TTC549 (cell line): ENCODE measurements around the gene SPDYE2B.
"Not testable (repeated sequence)": the region's sequence is repeated elsewhere in the genome, so short reads cannot be mapped to it uniquely, and the experiment has no call there.

Experiments
- FAIRE-seq: peaks from 2 replicates; lab custom pipeline; 2012; peaks lifted over from hg19 to GRCh38; lab: Jason Lieb, UNC

The SPDYE2B gene, protein sequence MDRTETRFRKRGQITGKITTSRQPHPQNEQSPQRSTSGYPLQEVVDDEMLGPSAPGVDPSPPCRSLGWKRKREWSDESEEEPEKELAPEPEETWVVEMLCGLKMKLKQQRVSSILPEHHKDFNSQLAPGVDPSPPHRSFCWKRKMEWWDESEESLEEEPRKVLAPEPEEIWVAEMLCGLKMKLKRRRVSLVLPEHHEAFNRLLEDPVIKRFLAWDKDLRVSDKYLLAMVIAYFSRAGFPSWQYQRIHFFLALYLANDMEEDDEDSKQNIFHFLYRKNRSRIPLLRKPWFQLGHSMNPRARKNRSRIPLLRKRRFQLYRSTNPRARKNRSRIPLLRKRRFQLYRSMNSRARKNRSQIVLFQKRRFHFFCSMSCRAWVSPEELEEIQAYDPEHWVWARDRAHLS

DNA sequence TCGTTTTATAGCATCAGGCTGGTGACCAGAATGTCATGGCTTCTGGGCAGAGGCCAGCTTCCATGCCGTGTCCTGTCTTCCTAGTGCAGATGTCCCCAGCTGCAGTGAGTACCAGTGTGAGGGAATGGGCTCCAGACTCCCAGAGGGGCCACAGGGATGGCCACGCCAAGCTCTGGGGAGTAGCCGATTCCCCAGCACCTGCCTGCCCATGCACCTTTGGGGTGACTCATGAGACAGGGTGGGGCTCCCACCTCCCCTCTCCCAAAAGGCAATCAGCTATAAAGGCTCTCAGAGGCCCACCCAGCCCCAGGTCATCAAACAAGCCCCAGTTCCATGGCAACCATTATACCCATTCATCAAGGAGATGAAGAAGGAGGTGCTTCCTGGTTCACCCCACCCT, at the start of gene SPDYE2B:
TSS of gene SPDYE2B (plus strand) at position 396 of the 400 bp plus-strand sequence. CDS start 2,030 bp downstream, outside the sequence.
- not testable (repeated sequence) for FAIRE-seq

DNA sequence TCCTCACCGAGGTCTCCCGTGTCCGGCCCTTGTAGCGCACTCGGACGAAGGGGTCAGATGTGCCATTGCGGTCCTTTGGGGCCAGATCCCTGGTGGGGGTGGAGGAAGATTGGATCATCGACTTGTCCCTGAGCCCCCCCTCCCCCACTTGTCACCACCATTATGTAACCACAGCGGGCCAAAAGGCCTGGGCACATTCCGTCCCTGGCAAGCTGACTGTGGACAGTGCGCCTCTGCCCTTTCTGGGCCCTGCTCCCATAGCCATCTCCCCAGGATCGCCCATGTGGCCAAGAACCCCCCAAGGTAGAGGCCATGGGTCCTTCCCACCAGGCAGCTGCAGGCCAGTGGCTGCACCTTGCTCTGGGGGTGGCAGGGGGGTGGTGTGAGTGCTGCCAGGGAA, 47.8 kb upstream of the SPDYE2B start:
- not testable (repeated sequence) for FAIRE-seq

DNA sequence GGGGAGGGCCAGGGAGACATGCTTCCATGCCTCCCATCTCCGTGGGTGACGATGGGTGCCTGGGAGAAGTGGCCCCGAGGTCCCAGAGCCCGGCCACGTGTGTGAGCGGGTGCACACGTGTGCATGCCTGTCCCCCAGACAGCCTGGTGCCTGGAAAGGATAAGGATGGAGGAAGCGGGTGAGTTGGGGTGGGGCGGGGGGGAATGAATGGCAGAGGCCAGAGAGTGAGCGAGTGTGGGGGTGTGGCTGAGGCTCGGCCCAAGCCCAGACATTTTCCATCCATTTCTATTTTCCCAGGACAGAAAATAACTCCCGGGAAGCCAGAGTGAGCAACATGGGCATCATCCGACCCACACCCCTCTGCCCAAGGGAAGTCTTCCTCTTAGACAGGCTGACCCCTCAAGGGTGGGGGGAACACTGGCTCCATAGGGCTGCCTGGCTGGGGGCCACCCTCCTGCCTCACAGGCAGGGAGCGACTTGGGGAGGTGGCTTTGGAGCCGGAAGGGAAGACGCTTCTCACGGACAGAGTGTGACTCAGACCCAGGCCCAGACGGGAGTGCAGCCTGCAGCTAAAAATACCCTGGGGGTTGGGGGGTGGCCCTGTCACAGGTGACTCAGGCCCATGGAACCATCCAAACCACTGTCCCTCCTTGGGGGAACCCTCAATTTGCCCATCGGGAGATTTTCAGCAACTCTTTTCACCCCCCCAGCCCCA, 45.5 kb upstream of the SPDYE2B start:
- not testable (repeated sequence) for FAIRE-seq

DNA sequence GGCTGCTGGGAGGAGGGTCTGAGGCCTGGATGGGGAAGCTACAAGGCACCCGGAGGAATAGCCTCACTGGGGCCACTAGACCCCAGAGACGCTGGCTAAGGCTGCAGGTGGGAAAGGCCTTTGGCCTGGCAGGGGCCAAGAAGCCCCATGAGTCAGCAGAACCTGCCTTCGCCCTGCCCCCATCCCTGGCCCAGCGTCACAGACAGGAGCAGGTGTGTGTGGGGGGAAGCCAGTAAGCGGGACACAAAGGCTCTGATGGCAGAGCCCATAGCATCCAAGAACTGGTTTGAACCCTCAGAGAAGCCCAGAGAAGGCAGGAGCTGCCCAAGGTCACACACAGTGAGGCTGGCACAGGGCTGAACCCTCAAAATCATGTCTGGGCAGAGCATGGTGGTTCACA, 43.3 kb upstream of the SPDYE2B start:
- FAIRE-seq = not testable (repeated sequence)

DNA sequence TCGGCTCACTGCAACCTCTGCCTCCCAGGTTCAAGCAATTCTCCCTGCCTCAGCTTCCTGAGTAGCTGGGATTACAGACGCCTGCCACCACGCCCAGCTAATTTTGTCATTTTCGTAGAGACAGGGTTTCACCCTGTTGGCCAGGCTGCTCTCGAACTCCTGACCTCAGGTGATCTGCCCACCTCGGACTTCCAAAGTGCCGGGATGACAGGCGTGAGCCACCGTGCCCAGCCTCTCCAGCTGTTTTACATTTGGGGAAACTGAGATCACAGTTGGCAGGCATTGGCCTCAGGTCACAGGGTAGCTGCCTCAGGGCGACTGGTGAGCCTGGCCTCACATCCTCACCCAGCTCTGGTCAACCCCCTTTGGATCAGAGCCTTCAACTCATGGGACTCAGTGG, 40.4 kb upstream of the SPDYE2B start:
- not testable (repeated sequence) for FAIRE-seq

DNA sequence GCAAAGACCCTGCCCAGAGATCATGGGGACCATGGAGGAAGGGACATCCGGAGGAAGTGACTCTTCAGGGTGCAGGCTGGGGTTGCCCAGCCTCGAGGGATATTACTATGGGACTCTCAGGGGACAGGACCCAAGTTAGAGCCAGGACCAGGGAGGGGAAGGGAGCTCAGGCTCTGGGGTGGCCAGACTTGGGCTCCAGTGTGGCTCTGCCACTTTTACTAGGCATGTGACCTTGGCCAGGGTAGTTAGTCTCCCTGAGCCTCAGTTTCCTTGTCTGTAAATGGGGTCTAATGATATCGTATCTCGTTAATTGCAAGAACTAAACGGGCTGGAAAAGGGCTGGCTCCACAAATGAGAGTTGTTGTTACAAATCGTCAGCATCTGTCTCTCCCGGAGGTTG, 39.7 kb upstream of the SPDYE2B start:
- FAIRE-seq = not testable (repeated sequence)

DNA sequence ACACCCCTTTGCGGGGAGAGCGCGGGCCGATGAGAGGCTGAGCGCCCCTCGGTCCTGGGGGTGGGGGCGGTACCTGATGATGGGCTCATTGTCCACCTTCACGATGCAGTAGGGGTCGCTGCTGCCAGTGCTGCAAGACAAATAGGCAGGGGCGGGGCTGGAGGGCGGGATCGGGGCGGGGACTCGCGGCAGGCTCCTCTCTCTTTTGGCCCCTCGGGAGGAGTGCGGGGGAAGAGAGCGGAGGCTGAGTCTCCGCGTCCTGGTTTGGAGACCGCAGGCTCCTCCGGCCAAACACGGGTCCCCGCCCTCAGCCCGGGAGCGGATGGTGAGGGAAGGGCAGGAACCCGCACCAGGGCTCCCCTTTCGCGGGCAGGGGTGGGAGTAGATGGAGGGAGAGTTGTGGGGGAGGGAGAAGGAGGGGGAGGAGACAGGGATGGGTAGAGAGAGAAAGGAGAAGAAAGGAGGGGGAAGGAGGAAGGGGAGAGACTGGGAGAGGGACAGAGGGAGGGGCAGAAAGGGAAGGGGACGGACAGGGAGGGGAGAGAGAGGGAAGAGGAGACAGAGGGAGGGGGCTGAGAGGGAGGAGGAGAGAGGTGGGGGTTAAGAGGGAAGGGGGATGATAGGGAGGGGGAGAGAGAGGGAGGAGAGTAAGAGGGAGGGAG, 39.0 kb upstream of the SPDYE2B start:
- not testable (repeated sequence) for FAIRE-seq

DNA sequence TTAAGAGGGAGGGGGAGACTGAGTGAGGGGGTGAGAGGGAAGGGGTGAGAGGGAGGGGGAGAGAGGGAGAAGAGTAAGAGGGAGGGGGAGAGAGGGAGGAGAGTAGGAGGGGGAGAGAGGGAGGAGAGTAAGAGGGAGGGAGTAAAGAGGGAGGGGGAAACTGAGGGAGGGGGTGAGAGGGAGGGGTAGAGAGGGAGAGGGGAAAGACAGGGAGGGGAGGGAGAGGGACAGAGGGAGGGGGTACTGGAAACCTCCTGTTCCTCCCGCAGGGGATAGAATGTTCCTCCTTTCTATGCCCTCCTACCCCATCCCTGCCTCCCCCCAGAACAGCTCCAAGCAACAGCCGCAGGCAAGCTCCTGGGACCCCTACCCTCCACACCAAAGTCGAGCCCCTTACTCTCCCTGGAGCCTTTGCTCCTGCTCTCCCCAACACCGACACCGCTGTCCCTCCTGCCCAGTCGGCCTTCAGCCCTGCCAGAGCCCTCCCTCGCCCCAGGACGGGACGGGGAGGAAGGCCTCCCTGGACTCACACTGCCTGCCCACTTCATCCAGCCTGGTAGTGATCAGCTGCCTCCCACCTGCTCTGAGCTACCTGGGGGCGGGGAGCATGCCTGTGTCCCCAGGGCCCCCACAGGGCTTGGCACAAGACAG, 38.3 kb upstream of the SPDYE2B start:
- FAIRE-seq = not testable (repeated sequence)

DNA sequence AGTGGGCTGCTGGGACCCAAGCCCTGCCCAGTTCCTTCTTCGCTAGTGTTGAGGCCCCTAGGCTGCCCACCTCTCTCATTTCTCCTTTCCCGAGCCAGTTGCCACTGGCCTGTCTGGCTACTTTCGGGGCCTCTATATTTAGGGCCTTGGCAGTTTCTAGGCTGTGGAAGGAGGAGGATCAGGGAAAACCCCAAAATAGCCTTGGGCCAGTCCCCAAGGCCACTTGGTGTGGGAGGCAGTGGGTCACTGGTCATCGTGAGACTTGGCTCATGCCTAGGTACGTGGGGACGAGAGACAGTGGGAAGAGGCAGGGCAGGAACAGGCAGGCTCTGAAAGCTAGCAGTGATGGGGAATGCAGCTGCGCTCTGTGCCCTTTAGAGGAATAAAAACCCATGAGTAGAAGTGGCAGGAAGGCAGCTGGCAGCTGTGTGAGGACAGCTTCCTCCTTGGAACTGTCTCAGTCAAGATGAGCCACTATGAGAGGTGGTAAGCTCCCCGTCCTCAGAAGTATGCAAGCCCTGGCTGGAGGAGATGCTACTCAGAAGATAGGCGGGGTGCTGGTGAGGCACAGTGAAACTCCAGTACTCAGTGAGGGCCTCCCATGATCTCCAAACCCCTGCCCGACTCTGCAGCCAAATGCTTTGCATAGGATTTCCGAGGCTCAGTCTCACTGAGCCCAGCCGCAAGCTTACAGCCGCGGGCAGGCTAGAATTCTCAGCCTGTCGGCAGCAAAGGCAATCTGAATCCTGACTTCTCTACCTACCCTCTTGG, 36.4 kb upstream of the SPDYE2B start:
- not testable (repeated sequence) for FAIRE-seq

DNA sequence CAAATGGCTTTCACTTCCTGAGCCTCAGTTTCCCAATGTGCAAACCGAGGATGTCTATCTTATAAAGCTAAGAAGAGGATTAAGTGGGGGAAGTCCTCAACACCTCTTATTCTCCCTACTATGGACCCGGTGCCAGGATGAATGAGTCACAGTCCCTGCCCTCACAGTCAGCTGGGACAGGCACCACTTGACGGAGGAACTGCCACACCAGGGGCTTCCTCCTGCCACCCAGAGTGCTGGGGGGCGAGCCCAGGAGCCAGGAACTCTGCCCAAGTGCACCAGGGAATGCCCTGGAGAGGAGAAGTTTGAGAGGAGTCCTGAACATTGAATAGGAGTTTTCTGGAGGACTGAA, 35.8 kb upstream of the SPDYE2B start:
- not testable (repeated sequence) for FAIRE-seq

DNA sequence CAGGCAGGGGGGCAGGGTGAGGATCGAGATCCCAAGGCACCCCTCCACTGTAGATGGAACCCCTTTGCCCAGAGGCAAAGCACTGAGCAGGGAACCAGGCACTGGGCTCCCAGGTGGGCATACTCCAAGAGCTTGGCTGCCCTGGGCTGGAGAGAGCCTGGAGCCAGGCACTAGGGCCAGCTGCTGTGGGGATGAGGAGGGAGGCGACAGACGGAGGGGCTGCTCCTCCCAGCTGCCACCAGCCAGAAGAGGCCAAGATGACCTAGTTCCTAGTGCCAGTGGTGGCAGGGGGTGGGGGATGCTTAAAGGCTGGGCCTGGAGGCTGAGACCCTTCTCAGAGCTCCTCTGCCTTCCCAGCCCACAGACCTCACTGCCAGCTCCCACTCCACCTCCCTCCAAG, 35.2 kb upstream of the SPDYE2B start:
- not testable (repeated sequence) for FAIRE-seq

DNA sequence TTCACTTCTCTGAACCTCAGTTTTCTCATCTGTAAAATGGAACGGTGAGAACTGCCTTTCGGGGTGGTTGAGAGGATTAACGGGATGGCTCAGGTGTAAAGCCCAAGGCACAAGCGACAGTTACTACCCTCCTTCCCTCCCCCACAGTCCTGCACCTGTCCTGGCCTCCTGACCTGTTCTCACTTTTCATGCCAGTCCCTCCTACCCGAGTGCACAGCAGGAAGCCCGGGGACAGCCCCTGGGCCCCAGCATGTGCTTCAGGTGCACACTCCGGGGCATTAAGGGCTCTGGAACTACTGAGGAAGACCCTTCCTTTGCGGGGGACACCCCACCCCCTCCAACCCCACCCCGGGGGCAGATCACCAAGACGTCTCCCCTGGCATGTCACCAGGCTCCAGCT, 34.2 kb upstream of the SPDYE2B start:
- FAIRE-seq = not testable (repeated sequence)

DNA sequence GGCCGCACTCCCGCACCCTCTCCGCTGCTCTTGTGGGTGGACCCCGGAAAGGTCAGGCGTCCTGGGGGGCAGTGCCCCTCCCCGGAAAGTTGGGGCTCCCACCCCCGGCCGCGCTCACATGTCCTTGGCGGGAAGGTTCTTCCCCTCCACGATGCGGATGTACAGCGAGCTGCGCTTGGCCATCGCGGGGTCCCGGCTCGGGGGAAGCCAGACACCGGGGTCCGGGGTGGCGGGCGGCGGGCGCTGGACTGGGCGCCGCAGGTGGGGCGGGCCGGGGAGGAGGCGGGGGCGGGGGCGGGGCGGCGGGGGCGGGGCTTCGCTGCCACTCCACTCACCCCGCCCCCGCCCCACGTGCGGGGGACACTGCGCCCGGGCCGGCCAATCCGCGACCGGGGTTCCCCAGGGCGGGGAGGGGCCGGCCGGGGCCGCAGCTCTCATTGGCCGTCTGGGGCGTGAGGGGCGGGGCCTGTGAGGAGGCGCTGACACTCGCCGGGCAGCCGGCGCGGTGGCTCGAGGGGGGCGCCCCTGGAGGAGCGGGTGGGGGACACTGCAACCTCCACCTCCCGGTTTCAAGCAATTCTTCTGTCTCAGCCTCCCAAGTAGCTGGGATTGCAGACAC, 33.5 kb upstream of the SPDYE2B start, which contains the start of gene RASA4:
TSS of gene RASA4 (minus strand) at position 250 of the 619 bp plus-strand sequence. CDS start at position 183, 67 bp downstream.
- FAIRE-seq = not testable (repeated sequence)

DNA sequence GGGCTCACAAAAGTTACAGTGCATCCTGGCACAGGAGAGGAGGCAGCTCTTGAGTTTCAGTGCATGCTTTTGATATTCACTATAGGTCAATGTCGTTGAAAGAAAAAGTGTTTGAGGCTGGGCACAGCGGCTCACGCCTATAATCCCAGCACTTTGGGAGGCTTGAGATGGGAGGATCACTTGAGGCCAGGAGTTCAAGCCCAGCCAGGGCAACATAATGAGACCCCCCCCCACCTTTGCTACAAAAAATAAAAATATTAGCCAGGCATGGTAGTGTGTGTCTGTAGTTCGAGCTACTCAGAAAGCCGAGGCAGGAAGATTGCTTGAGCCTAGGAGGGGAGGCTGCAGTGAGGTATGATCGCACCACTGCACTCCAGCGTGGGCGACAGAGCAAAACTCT, 32.0 kb upstream of the SPDYE2B start:
- not testable (repeated sequence) for FAIRE-seq

DNA sequence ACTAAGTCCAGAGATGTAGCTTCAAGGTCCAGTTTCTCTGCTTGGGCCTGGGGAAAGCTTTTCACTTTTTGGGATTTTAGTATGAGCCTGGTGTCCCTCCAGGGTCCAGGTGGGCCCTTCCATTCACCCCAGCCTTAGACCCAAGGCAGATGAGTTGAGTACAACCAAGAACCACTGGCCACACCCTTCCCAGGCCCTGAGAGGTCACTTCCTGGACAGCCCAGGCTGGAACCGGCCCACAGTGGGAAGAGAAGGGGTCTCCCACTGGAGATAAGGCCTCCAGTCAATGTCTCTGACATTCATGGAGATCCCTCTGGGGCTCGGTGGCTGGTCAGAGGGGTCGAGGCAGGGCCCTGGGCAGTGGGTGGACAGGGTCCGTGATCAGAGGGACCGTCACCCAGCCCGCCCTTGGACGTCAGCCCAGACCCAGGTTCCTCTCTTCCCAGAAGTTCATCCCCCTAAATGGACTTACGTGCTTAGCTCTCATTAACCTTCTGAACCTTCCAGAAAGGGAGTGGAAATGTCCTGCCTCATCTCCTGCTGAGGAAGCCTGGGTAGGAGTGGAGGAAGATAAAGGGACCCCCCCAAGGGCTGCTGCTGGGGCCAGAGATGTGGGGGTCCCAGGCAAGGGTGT, 22.7 kb upstream of the SPDYE2B start:
- not testable (repeated sequence) for FAIRE-seq

DNA sequence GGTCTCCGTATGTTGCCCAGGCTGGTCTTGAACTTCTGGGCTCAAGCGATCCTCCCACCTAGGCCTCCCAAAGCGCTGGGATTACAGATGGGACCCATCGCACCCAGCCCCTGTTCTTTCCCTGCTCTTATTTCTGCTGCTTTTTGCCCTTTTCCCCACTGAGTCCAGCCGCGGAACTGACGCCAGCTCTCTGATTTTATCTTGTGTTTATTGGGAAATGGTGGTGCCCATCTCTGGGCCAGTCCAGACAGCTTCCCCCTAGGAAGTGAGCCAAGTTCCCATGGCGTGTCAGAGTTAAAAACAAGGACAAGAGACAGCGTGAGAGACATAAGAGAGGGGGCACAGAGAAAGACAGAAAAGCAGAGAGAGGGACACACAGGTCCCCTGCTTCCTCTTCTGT, 19.5 kb upstream of the SPDYE2B start:
- FAIRE-seq = not testable (repeated sequence)

DNA sequence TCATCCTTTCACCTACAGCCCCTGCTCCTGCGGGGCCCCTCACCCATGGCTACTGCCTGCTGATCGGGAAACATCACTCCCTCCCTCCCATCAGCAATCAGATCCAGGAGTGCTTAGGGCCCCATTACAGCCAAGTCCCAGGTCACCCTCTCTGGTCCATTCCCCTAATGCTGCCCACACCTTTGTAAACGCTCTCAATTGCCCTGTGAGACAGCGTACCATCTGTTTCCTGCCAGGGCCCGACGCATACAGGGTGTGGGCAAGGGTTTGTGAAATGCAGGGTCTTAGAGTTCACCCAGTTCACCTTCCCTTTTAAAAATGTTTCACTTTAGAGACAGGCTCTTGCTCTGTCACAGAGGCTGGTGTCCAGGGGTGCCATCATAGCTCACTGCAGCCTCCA, 15.8 kb upstream of the SPDYE2B start:
- not testable (repeated sequence) for FAIRE-seq

DNA sequence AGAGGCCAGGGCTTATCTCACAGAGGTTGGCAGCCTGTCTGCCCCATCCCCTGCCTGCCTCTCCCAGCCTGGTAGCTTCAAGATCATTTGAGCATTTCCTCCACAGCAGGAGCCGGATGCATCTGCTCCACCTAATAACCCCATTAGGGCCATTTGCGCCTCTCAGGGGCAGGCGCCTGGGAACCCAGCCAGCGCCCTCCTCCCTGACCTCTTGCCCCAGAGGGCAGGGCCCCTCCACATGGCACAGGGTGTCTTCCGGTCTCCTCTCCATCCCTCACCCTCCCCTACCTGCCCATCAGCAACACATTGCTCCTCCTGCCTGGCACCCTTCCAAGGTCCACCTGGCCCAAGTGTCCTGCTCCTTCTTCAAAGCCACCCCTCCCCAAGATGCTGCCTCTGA, 14.8 kb upstream of the SPDYE2B start:
- not testable (repeated sequence) for FAIRE-seq

DNA sequence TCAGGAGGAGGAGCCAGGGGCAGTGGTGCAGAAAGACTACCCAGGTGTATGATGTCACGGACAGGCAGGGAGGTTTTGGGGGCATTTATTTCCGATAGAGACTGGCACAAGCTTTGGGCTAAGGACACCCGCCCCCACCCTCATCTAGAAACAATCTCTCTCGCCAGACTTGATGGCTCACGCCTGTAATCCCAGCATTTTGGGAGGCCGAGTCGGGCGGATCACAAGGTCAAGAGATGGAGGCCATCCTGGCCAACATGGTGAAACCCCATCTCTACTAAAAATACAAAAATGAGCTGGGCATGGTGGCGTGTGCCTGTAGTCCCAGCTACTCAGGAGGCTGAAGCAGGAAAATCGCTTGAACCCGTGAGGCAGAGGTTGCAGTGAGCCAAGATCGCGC, 13.2 kb upstream of the SPDYE2B start:
- not testable (repeated sequence) for FAIRE-seq

DNA sequence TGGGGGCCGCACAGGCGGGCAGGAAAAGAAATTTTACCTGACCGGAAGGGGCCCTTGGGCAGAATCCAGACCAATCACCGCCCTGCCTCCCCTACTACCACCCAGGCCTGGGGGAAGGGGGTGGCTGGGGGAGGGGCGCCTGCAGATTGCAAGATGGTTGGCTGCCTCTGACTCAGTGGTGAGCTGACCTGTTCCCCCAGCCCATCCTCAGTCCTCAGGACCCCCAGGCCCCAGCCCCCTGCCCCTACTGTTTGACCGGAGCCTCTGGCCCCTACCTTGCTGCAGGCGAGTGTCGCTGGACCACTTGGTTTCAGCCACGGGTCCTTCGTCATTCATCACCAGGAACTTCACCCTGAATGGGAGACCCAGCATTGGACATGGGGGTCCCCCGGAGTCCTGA, 11.3 kb upstream of the SPDYE2B start:
- not testable (repeated sequence) for FAIRE-seq
